Neural cell (in vitro differentiated cells): Measurements from ENCODE around the gene FHIT. TPM values are rescaled to one million over a fixed set of nuclear protein-coding genes. Genes with fewer than 3 reads are reported as not detected.

Source experiments
- H2AFZ ChIP-seq: fragments of 200-600, 300-800 bp; sonication (generic), shearing (Covaris generic); 2 replicates; pipeline ENCODE4 v1.6.0; 2014; ENCODE audit warnings: low read depth, mild to moderate bottlenecking, antibody characterized with exemption, low read length, moderate library complexity
- H3F3A ChIP-seq: fragments of 200-600 bp; shearing (Covaris generic); 2 replicates; pipeline ENCODE4 v1.6.1; 2016; ENCODE audit warnings: mild to moderate bottlenecking, moderate library complexity, mixed read lengths, antibody characterized with exemption, low read length; ENCODE audit not compliant: insufficient read depth, poor library complexity, severe bottlenecking
- H3K27ac ChIP-seq: fragments of 200-600, 300-800 bp; sonication (generic), shearing (Covaris generic); 2 replicates; pipeline ENCODE4 v1.5.1; 2014; ENCODE audit warnings: mild to moderate bottlenecking, low read length, moderate library complexity
- H3K27me3 ChIP-seq: fragments of 300-800, 200-600 bp; sonication (generic), shearing (Covaris generic); 2 replicates; pipeline ENCODE4 v1.6.0; 2014; ENCODE audit warnings: mild to moderate bottlenecking, low read depth, low read length, moderate library complexity; ENCODE audit not compliant: insufficient read depth
- H3K36me3 ChIP-seq: fragments of 300-800, 200-600 bp; sonication (generic), shearing (Covaris generic); 2 replicates; pipeline ENCODE4 v1.5.1; 2014; ENCODE audit warnings: mild to moderate bottlenecking, antibody characterized with exemption, low read length, moderate library complexity; ENCODE audit not compliant: insufficient read depth
- H3K4me2 ChIP-seq: fragments of 300-800, 200-600 bp; sonication (generic), shearing (Covaris generic); 2 replicates; pipeline ENCODE4 v1.6.0; 2014; ENCODE audit warnings: mild to moderate bottlenecking, low read length
- H3K4me3 ChIP-seq: fragments of 300-800, 200-600 bp; sonication (generic), shearing (Covaris generic); 2 replicates; pipeline ENCODE4 v1.5.1; 2014; ENCODE audit warnings: mild to moderate bottlenecking, low read length, moderate library complexity
- H3K79me2 ChIP-seq: fragments of 200-600 bp; shearing (Covaris generic); replicated peaks from 2 replicates; pipeline ENCODE4 v1.6.0; 2014; ENCODE audit warnings: mild to moderate bottlenecking, low read length, moderate library complexity; ENCODE audit not compliant: insufficient read depth
- H3K9ac ChIP-seq: fragments of 300-800, 200-600 bp; sonication (generic), shearing (Covaris generic); 2 replicates; pipeline ENCODE4 v1.6.1; 2016; ENCODE audit warnings: mild to moderate bottlenecking, low read length, mixed read lengths
- H3K9me2 ChIP-seq: fragments of 200-600 bp; shearing (Covaris generic); 2 replicates; pipeline ENCODE4 v1.6.1; 2016; ENCODE audit warnings: mild to moderate bottlenecking, low read length, mixed read lengths; ENCODE audit not compliant: insufficient read depth
- H3K9me3 ChIP-seq: fragments of 200-600, 300-800 bp; sonication (generic), shearing (Covaris generic); 2 replicates; pipeline ENCODE4 v1.6.1; 2016; ENCODE audit warnings: mild to moderate bottlenecking, mixed run types, low read length, moderate library complexity, mixed read lengths
- H4K20me1 ChIP-seq: fragments of 200-600 bp; shearing (Covaris generic); 2 replicates; pipeline ENCODE4 v1.6.1; 2016; ENCODE audit warnings: mild to moderate bottlenecking, mixed run types; ENCODE audit not compliant: insufficient read depth
- CTCF ChIP-seq: fragments of 450-650 bp; IDR thresholded peaks from 2 replicates; pipeline ENCODE4 v1.5.1; 2014; ENCODE audit warnings: antibody characterized with exemption, mild to moderate bottlenecking, moderate library complexity; ENCODE audit not compliant: poor library complexity, severe bottlenecking
- EP300 ChIP-seq: fragments of 450-650 bp; conservative IDR thresholded peaks from 2 replicates; pipeline ENCODE4 v1.6.1; 2014; ENCODE audit warnings: antibody characterized with exemption, mild to moderate bottlenecking, moderate library complexity; ENCODE audit not compliant: poor library complexity, severe bottlenecking
- EZH2 ChIP-seq: fragments of 200-600, 300-800 bp; shearing (Covaris generic), sonication (generic); IDR thresholded peaks from 2 replicates; pipeline ENCODE4 v1.6.1; 2014; ENCODE audit warnings: antibody characterized with exemption, low read length, borderline replicate concordance, mild to moderate bottlenecking; ENCODE audit not compliant: insufficient read depth, poor library complexity, severe bottlenecking
- MXI1 ChIP-seq: fragments of 450-650 bp; conservative IDR thresholded peaks from 2 replicates; pipeline ENCODE4 v1.6.1; 2014; ENCODE audit warnings: antibody characterized with exemption, mild to moderate bottlenecking; ENCODE audit not compliant: poor library complexity, severe bottlenecking
- POLR2AphosphoS5 ChIP-seq: IDR thresholded peaks from 2 replicates; pipeline ENCODE4 v1.6.1; 2012
- RAD21 ChIP-seq: fragments of 450-650 bp; conservative IDR thresholded peaks from 2 replicates; pipeline ENCODE4 v1.6.1; 2014; ENCODE audit warnings: antibody characterized with exemption, mild to moderate bottlenecking, moderate library complexity
- REST ChIP-seq: IDR thresholded peaks from 2 replicates; pipeline ENCODE4 v1.6.1; 2012; ENCODE audit warnings: borderline replicate concordance
- SMC3 ChIP-seq: fragments of 450-650 bp; conservative IDR thresholded peaks from 2 replicates; pipeline ENCODE4 v1.6.1; 2014; ENCODE audit warnings: antibody characterized with exemption, mild to moderate bottlenecking, moderate library complexity; ENCODE audit not compliant: poor library complexity
- TAF1 ChIP-seq: IDR thresholded peaks from 2 replicates; pipeline ENCODE4 v1.6.1; 2012; ENCODE audit warnings: low read depth
- polyA plus RNA-seq: library from polyadenylated mRNA; depleted of rRNA; stranded (reverse); fragments of >200 nt; gene quantifications from 2 replicates; pipeline ENCODE4 v1.2.3, GENCODE V29; 2014

Gene FHIT
- polyA plus RNA-seq, 1 donor from 2014 or later, result not detected

GRCh38 chr3:61180206-61180605 lies 71.0 kb downstream of the FHIT start:
- Histone ChIP-seq H3K27ac (no peak overlapping the region), H3F3A (no peaks in the 10 kb centered on the region)

GRCh38 chr3:61178167-61178566 lies 73.1 kb downstream of the FHIT start:
- no peaks in the 10 kb centered on the region for H3F3A ChIP-seq
- no peak overlapping the region for H3K9ac ChIP-seq
- no peaks in the 10 kb centered on the region for H3K9me2 ChIP-seq
- no peak overlapping the region for H3K4me2 ChIP-seq
- H3K27ac ChIP-seq, result no peak overlapping the region
- H3K27me3 ChIP-seq, result no peaks in the 10 kb centered on the region
- H3K9me3 ChIP-seq, result no peaks in the 10 kb centered on the region
- H3K4me3 ChIP-seq, result no peak overlapping the region
- H2AFZ ChIP-seq, result no peak overlapping the region
- no peaks in the 10 kb centered on the region for H3K36me3 ChIP-seq
- H3K79me2 ChIP-seq, result no peaks in the 10 kb centered on the region
- no peaks in the 10 kb centered on the region for H4K20me1 ChIP-seq
- no peak for TF ChIP-seq MXI1
- no peak for TF ChIP-seq POLR2AphosphoS5
- TF ChIP-seq CTCF, result no peak
- no peak for TF ChIP-seq TAF1
- TF ChIP-seq EP300, result no peak
- no peak for TF ChIP-seq RAD21
- TF ChIP-seq REST, result no peak

More at GRCh38 chr3:61180206-61180605, 71.0 kb downstream of the FHIT start:
- Histone ChIP-seq H3K9me2 (no peaks in the 10 kb centered on the region), H4K20me1 (no peaks in the 10 kb centered on the region), H3K79me2 (no peaks in the 10 kb centered on the region), H3K9ac (no peak overlapping the region), H3K36me3 (no peaks in the 10 kb centered on the region), H3K4me2 (no peak overlapping the region), H3K9me3 (no peaks in the 10 kb centered on the region), H3K27me3 (no peaks in the 10 kb centered on the region), H2AFZ (no peak overlapping the region), H3K4me3 (no peak overlapping the region)
- TF ChIP-seq REST, result no peak
- TF ChIP-seq TAF1, result no peak
- no peak for TF ChIP-seq EZH2
- TF ChIP-seq EP300, result no peak
- no peak for TF ChIP-seq MXI1
- TF ChIP-seq RAD21, result no peak
- no peak for TF ChIP-seq SMC3
- no peak for TF ChIP-seq POLR2AphosphoS5
- no peak for TF ChIP-seq CTCF
